Peyer's patch (tissue), 4 donors: Measurements from ENCODE around the gene ABCA2.

Experiments
- CTCF ChIP-seq, 6 experiments: fragments of 450-650 bp in 4 of 6; fragments of 200-600 bp in 2 of 6; sonication (generic) in 1 of 6; IDR thresholded peaks; one replicate each; pipeline ENCODE4 v1.5.1; 2017 to 2019; ENCODE audit warnings: antibody characterized with exemption in 6 of 6, mild to moderate bottlenecking in 3 of 6, moderate library complexity in 1 of 6
- POLR2A ChIP-seq, 2 donors: fragments of 450-650 bp; IDR thresholded peaks; one replicate each; pipeline ENCODE4 v1.5.1; 2017; ENCODE audit warnings: antibody characterized with exemption in 2 of 2, mild to moderate bottlenecking in 2 of 2, moderate library complexity in 2 of 2

- TF ChIP-seq CTCF (IDR thresholded peaks at IDR 0.05): no peak
- no peak for TF ChIP-seq POLR2A (IDR thresholded peaks at IDR 0.05)
Observed at GRCh38 chr9:137056739-137057415, 28.8 kb upstream of the ABCA2 start.
